ENCODE results near the gene THADA. TPM values are rescaled to one million over a fixed set of nuclear protein-coding genes. Genes with fewer than 3 reads are reported as not detected.

The THADA gene
- polyA plus RNA-seq, 1 donor (not counting 4 experiments of a cell fraction or from before 2014, with no cell fraction given) = 22.6 TPM

- H3K79me2 ChIP-seq (ENCODE audit: control insufficient read depth, insufficient read depth, low read length) = no peaks in the 10 kb centered on the region
- dilution Hi-C loops (cut with MboI; ENCODE audit: extremely low pct_ligation_motif_present, low sequenced_read_pairs) = no loop called here
- no peaks in the 10 kb centered on the region for H3K36me3 ChIP-seq (ENCODE audit: control insufficient read depth in 2 of 2, extremely low read depth in 1 of 2, insufficient read depth in 2 of 2, low read length in 2 of 2)
- H3K9ac ChIP-seq (ENCODE audit: control insufficient read depth, extremely low read depth, insufficient read depth, low read length) = no peak overlapping the region
- no peaks in the 10 kb centered on the region for H3K4me1 ChIP-seq (ENCODE audit: control insufficient read depth, extremely low read depth, insufficient read depth, low read length)
- no peak overlapping the region for H2AFZ ChIP-seq (ENCODE audit: control insufficient read depth, low read length)
- FAIRE-seq (peak; percentile 13), DNase-seq (ENCODE audit: low read depth, low spot score) (no peak)
- H3K27me3 ChIP-seq (ENCODE audit: control insufficient read depth, extremely low read depth, insufficient read depth, low read length) = no peaks in the 10 kb centered on the region
- no peaks in the 10 kb centered on the region for H3K9me3 ChIP-seq (ENCODE audit: control insufficient read depth, low read depth, low read length)
- H3K4me2 ChIP-seq (ENCODE audit: control insufficient read depth, extremely low read depth, insufficient read depth, low read depth, low read length) = no peak overlapping the region
- no peaks in the 10 kb centered on the region for H3K9me1 ChIP-seq (ENCODE audit: control insufficient read depth, extremely low read depth, insufficient read depth, low read length)
- no peaks in the 10 kb centered on the region for H4K20me1 ChIP-seq (ENCODE audit: control insufficient read depth, extremely low read depth, insufficient read depth, low read length)
- H3K27ac ChIP-seq (ENCODE audit: control insufficient read depth, insufficient read depth, low read length) = no peak overlapping the region
- no peak for TF ChIP-seq EZH2 (IDR thresholded peaks at IDR 0.05; ENCODE audit: low read length)
- no peak for TF ChIP-seq CTCF (optimal IDR thresholded peaks at IDR 0.05 in 1 of 3, IDR thresholded peaks at IDR 0.05 in 1 of 3, conservative IDR thresholded peaks at IDR 0.05 in 1 of 3; ENCODE audit: extremely low read depth in 1 of 3, insufficient read depth in 2 of 3, low read length in 3 of 3)
- H3K4me3 ChIP-seq (ENCODE audit: control insufficient read depth in 2 of 3, extremely low read depth in 1 of 3, insufficient read depth in 2 of 3, low read depth in 1 of 3, low read length in 3 of 3) = no peak overlapping the region
Measured at GRCh38 chr2:43375746-43376522, 219.9 kb downstream of the THADA start.

GRCh38 chr2:43372416-43373081, 223.3 kb downstream of the THADA start:
- Histone ChIP-seq H3K4me3 (ENCODE audit: control insufficient read depth in 2 of 3, extremely low read depth in 1 of 3, insufficient read depth in 2 of 3, low read depth in 1 of 3, low read length in 3 of 3) (no peak overlapping the region), H3K4me1 (ENCODE audit: control insufficient read depth, extremely low read depth, insufficient read depth, low read length) (no peaks in the 10 kb centered on the region), H3K27ac (ENCODE audit: control insufficient read depth, insufficient read depth, low read length) (no peak overlapping the region), H2AFZ (ENCODE audit: control insufficient read depth, low read length) (no peak overlapping the region), H3K9ac (ENCODE audit: control insufficient read depth, extremely low read depth, insufficient read depth, low read length) (no peak overlapping the region), H3K79me2 (ENCODE audit: control insufficient read depth, insufficient read depth, low read length) (no peaks in the 10 kb centered on the region), H3K27me3 (ENCODE audit: control insufficient read depth, extremely low read depth, insufficient read depth, low read length) (no peaks in the 10 kb centered on the region), H3K36me3 (ENCODE audit: control insufficient read depth in 2 of 2, extremely low read depth in 1 of 2, insufficient read depth in 2 of 2, low read length in 2 of 2) (no peaks in the 10 kb centered on the region), H3K9me3 (ENCODE audit: control insufficient read depth, low read depth, low read length) (no peaks in the 10 kb centered on the region), H3K9me1 (ENCODE audit: control insufficient read depth, extremely low read depth, insufficient read depth, low read length) (peaks cover under 1% of the 10 kb centered on the region), H3K4me2 (ENCODE audit: control insufficient read depth, extremely low read depth, insufficient read depth, low read depth, low read length) (no peak overlapping the region), H4K20me1 (ENCODE audit: control insufficient read depth, extremely low read depth, insufficient read depth, low read length) (no peaks in the 10 kb centered on the region)
- DNase-seq (ENCODE audit: low read depth, low spot score) = no peak
- dilution Hi-C loops (cut with MboI; ENCODE audit: extremely low pct_ligation_motif_present, low sequenced_read_pairs) = no loop called here
- no peak for FAIRE-seq
- TF ChIP-seq CTCF (optimal IDR thresholded peaks at IDR 0.05 in 1 of 3, IDR thresholded peaks at IDR 0.05 in 1 of 3, conservative IDR thresholded peaks at IDR 0.05 in 1 of 3; ENCODE audit: extremely low read depth in 1 of 3, insufficient read depth in 2 of 3, low read length in 3 of 3) (no peak), EZH2 (IDR thresholded peaks at IDR 0.05; ENCODE audit: low read length) (no peak)

Data from keratinocyte (primary cell).